GM18861 (cell line): ENCODE data around the gene SETBP1.

Experiments
- ATAC-seq: cut with Tn5 transposase; IDR thresholded peaks from one replicate; pipeline ENCODE4 v1.9.1; 2021; ENCODE audit not compliant: unreplicated experiment

SETBP1 gene

DNA sequence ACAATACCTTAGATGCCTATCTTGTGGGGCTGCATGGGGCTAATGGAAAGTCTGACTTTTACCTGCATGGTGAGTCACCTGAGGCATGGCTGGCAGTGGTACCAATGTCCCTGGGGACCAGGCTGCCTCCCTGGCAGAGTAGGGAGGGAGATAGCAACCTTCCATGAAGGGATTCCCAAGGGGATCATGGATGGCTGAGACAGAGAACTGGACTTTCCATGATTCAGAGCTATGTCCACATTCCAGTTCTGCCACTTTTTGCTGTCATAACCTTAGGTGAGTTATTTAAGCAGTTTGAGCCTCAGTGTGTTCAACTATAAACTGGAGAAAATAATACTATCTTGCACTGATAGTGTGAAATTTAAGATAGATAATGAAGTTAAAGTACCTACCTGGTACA lies 178.6 kb downstream of the SETBP1 start:
- no peak for ATAC-seq

GRCh38 chr18:44859751-44860439 lies 179.2 kb downstream of the SETBP1 start:
- ATAC-seq, result no peak

DNA sequence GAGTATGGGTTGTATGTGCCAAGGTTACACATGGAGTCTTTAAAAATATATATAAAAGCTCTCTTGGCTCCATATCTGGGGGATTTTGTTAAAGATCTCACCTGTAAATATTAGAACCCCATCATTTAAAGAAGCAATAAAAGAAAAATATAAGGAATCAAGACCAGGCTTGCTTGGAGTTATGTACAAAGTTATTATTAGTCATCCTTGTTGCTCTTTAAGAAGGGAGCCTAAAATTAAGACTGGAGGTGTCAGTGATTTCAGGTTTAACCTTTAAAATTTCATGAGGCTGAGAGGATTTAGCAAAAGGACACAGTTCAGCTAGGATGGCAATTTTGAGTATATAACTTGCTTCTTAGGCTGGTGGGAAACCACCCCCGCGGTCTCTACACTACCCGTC lies 181.4 kb downstream of the SETBP1 start:
- ATAC-seq, result no peak

- no peak for ATAC-seq
These were observed 185.4 kb downstream of the SETBP1 start for GRCh38 chr18:44866103-44866502.

- no peak for ATAC-seq
These were observed 188.8 kb downstream of the SETBP1 start for GRCh38 chr18:44869533-44869932.

GRCh38 chr18:44870631-44871502 lies 190.2 kb downstream of the SETBP1 start:
- no peak for ATAC-seq

GRCh38 chr18:44871771-44872170 lies 191.1 kb downstream of the SETBP1 start:
- ATAC-seq, result no peak

DNA sequence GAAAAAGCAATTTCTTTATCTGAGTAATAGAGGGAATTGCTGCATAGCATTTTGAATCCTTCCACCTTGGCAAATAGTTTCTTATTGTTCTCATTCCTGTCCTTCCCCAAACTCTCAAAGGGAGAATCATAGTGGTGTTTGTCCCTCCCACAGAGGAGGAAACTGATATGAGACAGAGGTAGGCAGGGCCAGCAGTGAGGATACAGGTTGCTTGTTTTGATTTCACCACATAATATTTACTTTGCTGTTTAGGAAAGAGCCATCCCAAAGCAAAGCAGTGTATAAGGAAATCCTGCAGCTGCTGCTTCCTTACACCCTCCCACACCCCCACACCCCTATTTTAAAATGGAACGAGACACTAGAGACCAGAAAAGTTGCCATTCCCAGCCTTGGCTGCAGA lies 195.3 kb downstream of the SETBP1 start:
- ATAC-seq, result no peak

DNA sequence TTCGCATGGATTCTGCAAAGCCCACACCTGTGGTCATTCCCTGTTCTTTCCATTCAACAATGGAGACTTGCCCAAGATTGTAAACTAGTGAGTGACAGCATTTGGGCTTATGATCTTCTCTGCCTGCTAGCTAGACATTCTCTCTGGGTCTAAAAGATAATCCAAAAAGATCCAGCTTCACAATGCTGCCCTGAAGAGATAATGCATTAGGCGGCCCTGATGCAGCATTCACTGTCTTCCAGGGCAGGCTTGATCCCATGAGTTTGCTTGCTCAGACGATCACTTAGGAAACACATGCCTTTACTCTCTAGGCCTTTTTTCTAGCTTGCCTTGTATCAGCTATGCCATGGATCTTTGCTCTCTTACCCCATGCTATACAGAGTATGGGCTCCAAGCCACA lies 196.1 kb downstream of the SETBP1 start:
- no peak for ATAC-seq

GRCh38 chr18:44878335-44878734 lies 197.6 kb downstream of the SETBP1 start:
- ATAC-seq, result no peak

- ATAC-seq, result no peak
These were observed 199.5 kb downstream of the SETBP1 start for GRCh38 chr18:44880170-44880569.

- ATAC-seq, result no peak
These were observed 200.9 kb downstream of the SETBP1 start for GRCh38 chr18:44881461-44882162.

- no peak for ATAC-seq
These were observed 201.6 kb downstream of the SETBP1 start for GRCh38 chr18:44882163-44882868.

DNA sequence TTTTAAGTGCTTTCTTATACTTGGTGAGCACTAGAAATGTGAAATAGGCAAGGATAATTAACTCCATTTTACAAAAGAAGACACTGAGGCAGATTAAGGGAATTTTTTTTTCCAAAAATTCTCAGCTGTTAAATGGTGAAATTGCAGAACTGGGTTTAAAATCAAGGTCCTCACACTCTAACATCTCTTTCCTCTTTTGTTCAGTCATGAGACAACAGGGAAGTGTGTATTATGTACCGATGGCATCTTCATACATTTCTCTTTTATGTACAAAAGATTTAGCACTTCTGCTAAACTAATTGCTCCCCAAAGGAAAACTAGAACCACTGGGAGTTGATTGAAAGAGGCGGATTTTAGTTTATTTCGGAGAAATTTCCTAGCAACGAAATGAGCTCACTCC lies 203.0 kb downstream of the SETBP1 start:
- ATAC-seq, result no peak

DNA sequence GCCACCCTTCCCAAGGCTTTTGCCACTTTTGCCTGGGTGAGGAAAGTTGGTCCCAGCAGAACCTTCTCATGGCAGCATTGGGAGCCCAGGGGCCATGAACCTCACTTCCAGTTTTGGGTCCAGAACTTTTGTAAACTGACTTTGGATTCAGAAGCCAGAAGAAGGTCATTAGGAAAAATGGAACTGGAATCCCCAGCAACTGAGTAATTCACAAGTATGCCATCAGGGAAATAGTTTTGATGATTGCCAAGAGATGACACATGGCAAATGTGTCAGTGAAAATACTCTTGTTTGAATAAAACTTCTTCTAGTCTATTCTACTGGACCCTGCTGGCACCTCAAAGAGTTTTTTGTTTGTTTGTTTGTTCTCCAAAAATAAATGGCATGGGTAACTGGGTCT lies 203.7 kb downstream of the SETBP1 start:
- ATAC-seq, result no peak

GRCh38 chr18:44885507-44885906 lies 204.8 kb downstream of the SETBP1 start:
- ATAC-seq, result no peak

DNA sequence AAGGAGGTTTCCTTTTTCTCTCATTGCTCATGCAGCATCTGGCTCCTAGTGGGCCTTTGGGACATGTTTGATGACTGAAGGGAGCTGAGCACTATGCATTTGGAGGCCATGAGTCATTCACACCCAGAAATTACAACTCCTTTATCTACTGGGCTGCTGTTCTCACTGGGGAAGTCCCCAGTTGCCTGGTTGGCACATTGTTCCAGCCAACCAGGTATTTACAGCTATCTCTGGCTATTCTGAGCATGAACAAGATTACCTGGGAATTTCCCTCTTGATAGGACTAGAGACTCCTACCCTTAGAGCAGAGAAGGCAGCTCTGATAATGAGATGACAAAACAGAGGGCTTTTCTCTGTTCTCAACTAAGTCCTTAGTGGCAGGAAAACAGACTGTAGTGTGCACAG lies 206.5 kb downstream of the SETBP1 start:
- ATAC-seq, result peak; percentile 85

DNA sequence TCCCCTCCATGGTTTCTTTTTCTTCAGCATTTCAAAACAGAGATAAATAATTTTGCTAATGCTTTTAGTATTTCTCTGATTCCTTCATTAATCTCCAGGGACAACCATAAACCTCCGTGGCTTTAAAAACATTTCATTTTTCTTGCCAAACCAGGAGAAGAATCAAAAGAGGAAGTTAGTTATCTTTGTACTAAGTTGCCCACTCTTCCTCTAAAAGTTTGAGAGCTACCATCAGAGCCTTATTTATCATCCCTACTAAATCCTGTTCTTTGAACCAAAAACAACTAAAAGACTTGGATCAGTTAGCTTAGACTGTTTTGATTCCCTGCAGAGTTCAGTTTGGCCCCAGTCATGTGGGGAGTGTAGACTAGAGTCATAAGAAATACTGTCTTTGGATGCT lies 208.4 kb downstream of the SETBP1 start:
- no peak for ATAC-seq

DNA sequence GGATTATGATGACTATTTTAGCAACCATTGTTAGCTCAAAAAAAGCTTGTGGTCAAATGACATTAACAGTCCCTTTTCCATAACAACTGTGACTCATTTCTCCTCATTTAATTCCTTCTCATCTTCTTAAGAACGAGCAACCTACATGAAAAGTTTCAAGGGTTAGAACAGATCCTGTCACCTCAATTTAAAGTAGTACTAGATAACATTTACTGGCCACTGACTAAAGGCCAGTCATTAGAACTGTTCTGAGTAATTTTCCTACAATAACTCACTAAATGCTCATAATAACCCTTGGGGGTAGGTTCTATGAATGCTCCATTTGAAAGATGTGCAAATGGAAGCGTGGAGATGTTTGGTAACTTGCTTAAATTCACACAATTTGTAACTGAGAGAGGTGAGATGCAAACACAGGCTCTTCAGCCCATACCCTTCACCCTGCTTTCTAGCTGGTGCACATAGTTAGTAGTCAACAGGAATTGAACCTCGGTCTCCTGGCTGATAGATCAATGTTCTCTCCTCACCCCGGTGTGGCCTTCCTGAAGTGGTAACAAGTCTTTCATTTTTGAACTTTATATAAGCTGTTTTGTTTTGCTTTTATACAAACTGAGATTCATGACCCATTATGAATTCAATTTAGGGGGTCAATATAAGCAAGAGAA lies 212.5 kb downstream of the SETBP1 start:
- no peak for ATAC-seq

- no peak for ATAC-seq
These were observed 213.3 kb downstream of the SETBP1 start for GRCh38 chr18:44893966-44894365.
